ENCODE measurements around the gene EHBP1. TPM values are rescaled to one million over a fixed set of nuclear protein-coding genes. Genes with fewer than 3 reads are reported as not detected.

The EHBP1 gene
- polyA plus RNA-seq, 12 donors = 23.7 to 67.8 (median 32.0) TPM; not detected in 1

GRCh38 chr2:62817348-62817747 is 111.8 kb downstream of the EHBP1 start:
- DNase-seq = no peak

DNA sequence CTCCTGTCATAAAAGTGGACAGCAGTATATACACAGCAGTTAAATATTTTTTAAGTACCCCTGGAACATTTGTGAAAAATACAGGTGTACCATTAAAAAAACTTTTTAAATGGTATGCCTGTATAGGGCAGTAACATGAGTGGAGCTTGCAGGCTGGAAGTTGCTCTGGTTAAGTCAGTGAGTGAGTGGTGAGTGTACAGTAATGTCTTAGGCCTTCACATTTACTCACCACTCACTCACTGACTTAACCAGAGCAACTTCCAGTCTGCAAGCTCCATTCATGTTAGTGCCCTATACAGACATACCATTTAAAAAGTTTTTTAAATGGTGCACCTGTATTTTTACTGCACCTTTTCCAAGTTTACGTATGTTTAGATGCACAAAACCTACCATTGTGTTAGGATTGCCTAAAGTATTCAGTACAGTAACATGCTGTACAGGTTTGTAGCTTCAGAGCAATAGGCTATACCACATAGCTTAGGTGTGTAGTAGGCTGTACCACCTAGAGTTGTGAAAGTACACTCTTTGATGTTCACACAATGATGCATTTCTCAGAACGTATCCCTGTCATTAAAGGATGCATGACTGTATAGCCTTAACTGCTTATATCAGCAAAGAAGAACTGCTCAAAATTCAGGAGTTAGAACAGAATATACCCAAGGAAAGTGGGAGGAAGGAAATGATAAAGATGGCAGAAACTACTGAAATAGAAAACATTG is 112.6 kb downstream of the EHBP1 start:
- no peak for DNase-seq

DNA sequence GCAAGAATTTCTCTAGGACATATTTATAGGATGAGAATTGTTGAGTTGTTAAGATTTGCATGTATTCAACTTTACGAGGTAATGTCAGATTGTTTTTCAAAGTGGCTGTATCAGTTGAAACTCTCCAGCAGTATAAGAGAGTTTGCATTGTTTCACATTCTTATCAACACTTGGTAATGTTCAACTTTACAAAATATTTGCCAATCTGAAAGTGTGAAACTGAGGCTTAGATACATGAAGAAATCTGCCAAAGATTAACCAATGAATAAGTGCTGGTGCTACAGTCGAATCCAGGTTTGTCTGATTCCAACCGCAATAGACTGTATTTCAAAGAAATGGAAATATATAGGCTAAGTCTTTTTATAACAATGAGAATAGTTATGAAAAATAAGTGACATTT is 117.0 kb downstream of the EHBP1 start:
- no peak for DNase-seq

DNA sequence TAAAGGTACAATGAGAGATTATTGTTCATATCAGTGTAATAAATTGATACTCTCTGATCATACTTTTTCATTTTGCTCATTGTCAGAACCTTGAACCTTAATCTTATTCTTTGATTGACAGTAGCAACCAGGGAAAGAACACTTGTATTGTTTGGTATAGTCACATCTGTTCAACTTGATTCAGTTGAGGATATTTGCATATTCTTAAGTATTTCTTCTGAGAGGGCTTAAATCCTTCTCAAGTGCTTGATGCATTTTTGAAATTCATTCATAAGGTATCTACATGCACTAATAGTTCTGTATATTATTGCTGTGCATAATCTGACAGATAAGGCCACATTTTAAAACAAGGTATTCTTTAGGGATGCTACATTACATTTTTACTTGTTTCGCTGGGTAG is 118.9 kb downstream of the EHBP1 start:
- no peak for DNase-seq

DNA sequence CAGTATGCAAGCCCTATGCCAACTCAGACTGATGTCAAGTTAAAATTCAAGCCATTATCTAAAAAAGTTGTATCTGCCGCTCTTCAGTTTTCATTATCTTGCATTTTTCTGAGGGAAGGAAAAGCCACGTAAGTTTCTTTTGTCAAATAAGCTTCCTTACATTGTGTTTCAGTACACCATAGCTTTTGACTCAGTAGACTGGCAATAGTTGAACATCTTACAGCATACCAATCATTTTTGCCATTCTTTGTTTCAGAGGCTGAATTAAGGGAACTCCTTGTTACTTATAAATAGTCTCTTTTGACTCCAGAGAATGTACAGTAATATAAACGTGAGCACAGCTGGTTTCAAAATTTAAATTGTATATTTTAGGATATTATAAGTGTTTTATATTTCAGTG is 120.6 kb downstream of the EHBP1 start:
- DNase-seq = no peak

DNA sequence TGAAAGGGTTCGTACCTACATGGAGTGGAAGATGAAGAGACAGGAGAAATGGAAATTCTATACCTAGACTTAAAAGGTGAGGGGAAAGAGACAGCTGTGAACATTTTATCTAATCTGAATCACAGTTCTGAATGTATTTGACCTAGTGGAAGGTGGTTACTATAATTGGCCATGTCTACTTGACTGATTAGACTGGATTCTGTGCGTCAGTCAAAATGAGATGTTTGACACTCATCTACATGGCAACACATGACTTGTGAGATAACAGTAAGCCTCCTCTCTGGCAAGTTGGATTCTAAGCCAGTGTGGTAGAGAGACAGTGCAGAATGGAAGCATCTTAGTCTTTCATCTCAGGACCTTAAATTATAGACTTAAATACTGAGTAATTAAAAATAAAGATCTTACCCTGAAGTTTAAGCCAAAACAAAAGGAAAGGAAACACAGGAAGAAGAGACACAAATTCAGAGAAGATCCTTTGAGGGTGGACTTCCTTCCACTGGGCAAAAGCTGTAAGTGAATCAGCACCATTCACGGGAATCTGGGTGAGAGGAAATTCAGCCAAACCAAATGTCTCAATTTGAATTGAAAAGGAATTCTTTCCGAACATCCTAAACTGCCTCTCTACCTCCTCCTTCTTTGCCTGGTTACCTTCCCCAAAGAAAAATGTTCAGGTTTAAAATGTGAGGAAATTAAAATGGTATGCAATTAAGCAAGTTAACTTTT is 121.6 kb downstream of the EHBP1 start:
- no peak for DNase-seq

- no peak for DNase-seq
These were observed 126.2 kb downstream of the EHBP1 start for GRCh38 chr2:62831729-62832128.

- no peak for DNase-seq
These were observed 139.0 kb downstream of the EHBP1 start for GRCh38 chr2:62844311-62845090.

GRCh38 chr2:62845256-62845655 is 139.7 kb downstream of the EHBP1 start:
- no peak for DNase-seq

GRCh38 chr2:62852254-62852653 is 146.7 kb downstream of the EHBP1 start:
- DNase-seq = no peak

DNA sequence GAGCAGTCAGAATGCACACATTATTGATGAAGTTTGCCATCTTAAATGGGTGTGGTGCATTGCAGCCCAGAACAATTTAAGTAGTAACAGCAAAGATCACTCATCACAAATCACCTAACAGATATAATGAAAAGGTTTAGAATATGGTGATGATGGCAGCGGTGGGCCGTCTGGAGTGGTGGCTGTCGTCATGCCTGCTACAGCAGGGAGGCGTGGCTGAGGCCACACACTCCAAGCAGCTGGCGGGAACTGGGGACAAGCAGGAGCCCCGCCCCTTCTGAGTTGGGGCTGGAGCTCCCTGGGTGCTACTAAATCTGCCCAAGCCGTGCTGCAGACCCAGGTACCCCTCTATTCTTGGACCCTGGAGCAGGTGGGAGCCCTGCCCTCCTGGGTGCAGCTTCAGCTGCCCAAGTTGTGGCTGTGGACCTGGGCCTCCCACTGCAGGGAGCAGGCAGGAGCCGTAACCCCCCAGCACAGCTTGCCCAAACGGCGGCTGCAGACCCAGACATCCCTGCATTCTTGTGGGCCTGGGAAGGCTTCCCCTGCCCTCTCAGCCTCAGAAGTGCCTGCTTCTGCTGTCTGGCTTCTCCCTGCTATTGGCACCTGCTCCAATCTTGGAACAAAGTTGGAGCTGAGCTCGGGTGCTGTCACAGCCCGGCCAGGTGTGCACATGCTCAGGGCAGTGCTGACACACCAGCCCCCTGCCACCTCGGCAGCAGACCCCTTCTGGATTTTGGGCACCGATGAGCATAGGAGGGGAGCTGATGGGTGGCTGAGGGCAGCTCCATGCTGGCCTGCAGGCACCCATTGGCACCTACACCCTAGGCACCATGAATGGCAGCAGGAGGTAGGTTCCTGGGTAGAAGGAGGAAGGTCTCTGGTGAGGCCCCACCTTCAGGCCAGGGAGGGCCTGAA is 149.3 kb downstream of the EHBP1 start:
- DNase-seq = no peak

GRCh38 chr2:62856228-62857040 is 150.9 kb downstream of the EHBP1 start:
- no peak for DNase-seq

GRCh38 chr2:62857139-62857931 is 151.8 kb downstream of the EHBP1 start:
- no peak for DNase-seq

DNA sequence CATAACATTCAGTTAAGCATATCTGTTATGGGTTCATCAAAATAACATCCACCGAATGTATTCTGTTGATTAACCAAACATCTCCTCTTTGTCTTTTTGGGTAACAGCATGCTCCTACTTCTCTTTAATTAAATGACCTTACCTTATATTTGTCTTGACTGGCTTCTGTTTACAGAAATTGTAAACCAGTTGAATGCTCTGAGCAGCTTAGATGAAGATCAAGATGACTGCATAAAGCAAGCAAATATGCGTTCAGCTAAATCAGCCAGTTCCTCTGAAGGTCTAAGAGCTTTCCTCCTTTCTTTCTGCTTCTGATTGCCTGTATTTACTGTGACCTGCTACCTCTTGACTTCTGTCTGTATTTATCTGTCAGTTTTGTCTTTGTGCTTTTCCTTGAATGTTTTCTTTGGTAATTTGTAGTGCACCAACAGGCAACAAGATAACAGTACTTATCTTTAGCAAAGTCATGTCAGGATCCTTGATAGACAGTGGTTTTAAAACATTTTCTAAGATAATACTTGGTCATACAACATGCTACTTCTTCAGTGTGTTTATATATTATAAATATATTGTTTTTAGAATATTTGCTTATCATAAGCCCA is 152.8 kb downstream of the EHBP1 start:
- no peak for DNase-seq

- DNase-seq = no peak
These were observed 163.4 kb downstream of the EHBP1 start for GRCh38 chr2:62868947-62869346.

GRCh38 chr2:62870966-62871365 is 165.5 kb downstream of the EHBP1 start:
- DNase-seq = no peak

- DNase-seq = no peak
These were observed 166.0 kb downstream of the EHBP1 start for GRCh38 chr2:62871506-62871905.

DNA sequence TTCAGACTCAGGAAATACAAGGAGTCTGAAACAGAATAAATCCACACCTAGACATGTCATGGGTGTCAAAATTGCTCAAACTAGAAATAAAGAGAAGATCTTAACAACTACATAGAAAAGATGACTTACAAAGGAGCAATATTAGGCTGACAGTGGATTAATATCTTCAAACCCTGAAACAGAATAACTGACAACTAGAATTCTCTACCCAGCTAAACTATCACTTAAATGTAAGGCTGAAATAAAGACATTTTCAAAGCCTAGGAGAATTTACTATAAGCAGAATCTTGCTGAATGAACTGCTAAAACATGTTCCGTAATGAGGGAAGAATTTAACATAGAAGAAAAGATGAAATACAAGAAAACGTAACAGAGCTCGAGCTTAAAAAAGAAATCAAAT is 168.1 kb downstream of the EHBP1 start:
- DNase-seq = no peak

- DNase-seq = no peak
These were observed 169.4 kb downstream of the EHBP1 start for GRCh38 chr2:62874881-62875383.
